Measurements from ENCODE around the gene DDX1.
"Not testable (repeated sequence)": the region's sequence is repeated elsewhere in the genome, so short reads cannot be mapped to it uniquely, and the experiment has no call there.

The DDX1 gene

GRCh38 chr2:15591692-15592463, at the start of gene DDX1:
Gene DDX1, plus strand, starts transcription at chr2:15591868. Its CDS starts 66 bp downstream, at chr2:15591934.
- no peak for TF ChIP-seq CTCF (IDR thresholded peaks at IDR 0.05; ENCODE audit: extremely low read depth, missing control alignments)
- peak; percentile 87 for DNase-seq (ENCODE audit: low spot score)

- DNase-seq (ENCODE audit: low spot score): not testable (repeated sequence)
These were observed 49.4 kb upstream of the DDX1 start for GRCh38 chr2:15542269-15542668.

- no peak for TF ChIP-seq CTCF (IDR thresholded peaks at IDR 0.05; ENCODE audit: extremely low read depth, missing control alignments)
- DNase-seq (ENCODE audit: low spot score): no peak
These were observed 48.6 kb upstream of the DDX1 start for GRCh38 chr2:15543053-15543452.

DNA sequence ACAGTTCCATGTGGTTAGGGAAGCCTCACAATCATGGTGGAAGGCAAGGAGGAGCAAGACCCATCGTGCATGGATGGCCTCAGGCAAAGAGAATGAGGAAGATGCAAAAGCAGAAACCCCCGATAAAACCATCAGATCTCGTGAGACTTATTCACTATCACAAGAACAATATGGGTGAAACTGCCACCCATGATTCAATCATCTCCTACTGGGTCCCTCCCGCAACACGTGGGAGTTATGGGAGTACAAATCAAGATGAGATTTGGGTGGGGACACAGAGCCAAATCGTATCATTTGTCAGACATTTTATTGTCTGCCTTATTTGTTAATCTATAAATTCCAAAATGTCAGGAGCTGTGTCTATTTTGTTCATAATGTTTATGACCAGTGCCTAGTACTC, 48.1 kb upstream of the DDX1 start:
- no peak for DNase-seq (ENCODE audit: low spot score)
- no peak for TF ChIP-seq CTCF (IDR thresholded peaks at IDR 0.05; ENCODE audit: extremely low read depth, missing control alignments)

GRCh38 chr2:15544227-15544626, 47.4 kb upstream of the DDX1 start:
- TF ChIP-seq CTCF (IDR thresholded peaks at IDR 0.05; ENCODE audit: extremely low read depth, missing control alignments): no peak
- DNase-seq (ENCODE audit: low spot score): no peak

- no peak for DNase-seq (ENCODE audit: low spot score)
- no peak for TF ChIP-seq CTCF (IDR thresholded peaks at IDR 0.05; ENCODE audit: extremely low read depth, missing control alignments)
These were observed 45.2 kb upstream of the DDX1 start for GRCh38 chr2:15546297-15547098.

GRCh38 chr2:15547115-15547876, 44.4 kb upstream of the DDX1 start:
- no peak for TF ChIP-seq CTCF (IDR thresholded peaks at IDR 0.05; ENCODE audit: extremely low read depth, missing control alignments)
- DNase-seq (ENCODE audit: low spot score): no peak
